ENCODE results near the gene IDUA.
"Not testable (repeated sequence)": the region's sequence is repeated elsewhere in the genome, so short reads cannot be mapped to it uniquely, and the experiment has no call there.

The IDUA gene

GRCh38 chr4:1045193-1045594 lies 58.4 kb downstream of the IDUA start:
- no peak for DNase-seq (ENCODE audit: low read depth in 1 of 2, low spot score in 1 of 2)

- DNase-seq (ENCODE audit: low read depth in 1 of 2, low spot score in 1 of 2): no peak
These were observed 58.9 kb downstream of the IDUA start for GRCh38 chr4:1045595-1046201.

GRCh38 chr4:1046581-1047011 lies 59.8 kb downstream of the IDUA start:
- DNase-seq (ENCODE audit: low read depth in 1 of 2, low spot score in 1 of 2): not testable (repeated sequence)

- DNase-seq (ENCODE audit: low read depth in 1 of 2, low spot score in 1 of 2): no peak
These were observed 60.5 kb downstream of the IDUA start for GRCh38 chr4:1047106-1047975.

- no peak for DNase-seq (ENCODE audit: low read depth in 1 of 2, low spot score in 1 of 2)
These were observed 61.3 kb downstream of the IDUA start for GRCh38 chr4:1047976-1048772.

GRCh38 chr4:1048773-1049590 lies 62.1 kb downstream of the IDUA start:
- DNase-seq (ENCODE audit: low read depth in 1 of 2, low spot score in 1 of 2): no peak

- DNase-seq (ENCODE audit: low read depth in 1 of 2, low spot score in 1 of 2): no peak
These were observed 62.7 kb downstream of the IDUA start for GRCh38 chr4:1049591-1049905.

GRCh38 chr4:1050486-1051213 lies 63.8 kb downstream of the IDUA start:
- DNase-seq (ENCODE audit: low read depth in 1 of 2, low spot score in 1 of 2): no peak

- no peak for DNase-seq (ENCODE audit: low read depth in 1 of 2, low spot score in 1 of 2)
These were observed 64.6 kb downstream of the IDUA start for GRCh38 chr4:1051472-1051871.

- DNase-seq (ENCODE audit: low read depth in 1 of 2, low spot score in 1 of 2): no peak
These were observed 65.4 kb downstream of the IDUA start for GRCh38 chr4:1052231-1052671.

GRCh38 chr4:1053080-1053661 lies 66.3 kb downstream of the IDUA start:
- no peak for DNase-seq (ENCODE audit: low read depth in 1 of 2, low spot score in 1 of 2)

- not testable (repeated sequence) for DNase-seq (ENCODE audit: low read depth in 1 of 2, low spot score in 1 of 2)
These were observed 67.0 kb downstream of the IDUA start for GRCh38 chr4:1053891-1054290.
